GM23338 (cell line): Measurements from ENCODE around the gene RFXANK. TPM values are rescaled to one million over a fixed set of nuclear protein-coding genes. Genes with fewer than 3 reads are reported as not detected.

Experiments
- ATAC-seq: fragments of 200-7000 bp; cut with Tn5 transposase; 3 replicates; pipeline ENCODE4 v1.9.1; 2020
- DNase-seq: peaks from one replicate; pipeline ENCODE4 v3.0.0-alpha.2; 2015; ENCODE audit warnings: low spot score
- H2AFZ ChIP-seq: fragments of 200-600 bp; sonication (generic); 2 replicates; pipeline ENCODE4 v1.8.0; 2016; ENCODE audit warnings: antibody characterized with exemption, mild to moderate bottlenecking, moderate library complexity
- H3F3A ChIP-seq: fragments of 200-600 bp; sonication (generic); replicated peaks from 2 replicates; pipeline ENCODE4 v1.8.0; 2017; ENCODE audit warnings: antibody characterized with exemption, mixed run types, low read depth
- H3K27ac ChIP-seq: fragments of 200-600 bp; sonication (generic); 2 replicates; pipeline ENCODE4 v1.6.1; 2016; ENCODE audit warnings: low read depth
- H3K27me3 ChIP-seq: fragments of 200-600 bp; sonication (generic); 2 replicates; pipeline ENCODE4 v1.8.0; 2016; ENCODE audit warnings: mild to moderate bottlenecking, mixed run types, moderate library complexity; ENCODE audit not compliant: insufficient read depth
- H3K36me3 ChIP-seq: fragments of 200-600 bp; sonication (generic); 2 replicates; pipeline ENCODE4 v1.8.0; 2016; ENCODE audit warnings: mild to moderate bottlenecking; ENCODE audit not compliant: insufficient read depth
- H3K4me1 ChIP-seq: fragments of 200-600 bp; sonication (generic); 2 replicates; pipeline ENCODE4 v1.8.0; 2016; ENCODE audit warnings: mild to moderate bottlenecking, moderate library complexity; ENCODE audit not compliant: insufficient read depth
- H3K4me2 ChIP-seq: fragments of 200-600 bp; sonication (generic); 2 replicates; pipeline ENCODE4 v1.7.1; 2017; ENCODE audit warnings: mixed run types
- H3K4me3 ChIP-seq: fragments of 200-600 bp; sonication (generic); 2 replicates; pipeline ENCODE4 v1.6.1; 2016; ENCODE audit warnings: mixed run types
- H3K79me2 ChIP-seq: fragments of 200-600 bp; sonication (generic); replicated peaks from 2 replicates; pipeline ENCODE4 v1.8.0; 2017; ENCODE audit warnings: mild to moderate bottlenecking; ENCODE audit not compliant: insufficient read depth
- H3K9me2 ChIP-seq: fragments of 200-600 bp; sonication (generic); 2 replicates; pipeline ENCODE4 v1.8.0; 2017; ENCODE audit not compliant: insufficient read depth
- H4K20me1 ChIP-seq: fragments of 200-600 bp; sonication (generic); replicated peaks from 2 replicates; pipeline ENCODE4 v1.8.0; 2017; ENCODE audit warnings: mild to moderate bottlenecking; ENCODE audit not compliant: insufficient read depth
- H3K27ac Mint-ChIP-seq: 2 replicates; pipeline ENCODE4 v1.8.0; 2020; ENCODE audit warnings: inconsistent platforms, mild to moderate bottlenecking, moderate library complexity, mixed read lengths
- H3K27me3 Mint-ChIP-seq: 3 replicates; pipeline ENCODE4 v1.8.0; 2022; ENCODE audit warnings: low read depth, mild to moderate bottlenecking, moderate library complexity, mixed read lengths, inconsistent platforms; ENCODE audit not compliant: insufficient read depth, poor library complexity
- H3K36me3 Mint-ChIP-seq: 3 replicates; pipeline ENCODE4 v1.8.0; 2021; ENCODE audit warnings: low read depth, mild to moderate bottlenecking, inconsistent platforms, moderate library complexity, mixed read lengths
- H3K4me1 Mint-ChIP-seq: 3 replicates; pipeline ENCODE4 v1.8.0; 2020; ENCODE audit warnings: mild to moderate bottlenecking, inconsistent platforms, mixed read lengths
- H3K4me3 Mint-ChIP-seq: 3 replicates; pipeline ENCODE4 v1.8.0; 2021; ENCODE audit warnings: moderate library complexity, mild to moderate bottlenecking, inconsistent platforms, mixed read lengths
- H3K9me3 Mint-ChIP-seq: 3 replicates; pipeline ENCODE4 v1.8.0; 2020; ENCODE audit warnings: moderate library complexity, mild to moderate bottlenecking, inconsistent platforms, mixed read lengths
- CREB1 ChIP-seq: fragments of 250-450 bp; sonication (Bioruptor Pico); IDR thresholded peaks from 2 replicates; pipeline ENCODE4 v1.5.0; 2020; ENCODE audit warnings: low read depth, mild to moderate bottlenecking, moderate library complexity
- EZH2 ChIP-seq: fragments of 200-600 bp; sonication (generic); IDR thresholded peaks from one replicate; pipeline ENCODE4 v1.8.0; 2017; ENCODE audit warnings: antibody characterized with exemption, mild to moderate bottlenecking, low read depth; ENCODE audit not compliant: unreplicated experiment
- POLR2AphosphoS5 ChIP-seq: IDR thresholded peaks from 2 replicates; pipeline ENCODE4 v1.6.1; 2016; ENCODE audit warnings: antibody characterized with exemption, low read depth
- polyA plus RNA-seq: library from polyadenylated mRNA; unstranded; fragments of >200 nt; fragmentation: Nextera tagmentation; extraction: Ambion mirVana; gene quantifications from 2 replicates; pipeline ENCODE4 v1.2.1, GENCODE V29; 2016
- small RNA-seq: library from RNA; depleted of rRNA; stranded (forward); fragments of <200 nt; gene quantifications from one replicate; pipeline ENCODE3, GENCODE V24; 2014; ENCODE audit warnings: low replicate concordance
- total RNA-seq: library from RNA; depleted of rRNA; stranded (reverse); fragments of >200 nt; shearing (Covaris generic); gene quantifications from 2 replicates; pipeline ENCODE4 v1.2.3, GENCODE V29; 2014; rRNA removed

The RFXANK gene
- total and polyA plus RNA-seq, 2 experiments from 2014 or later = 54.3 to 124 TPM

DNA sequence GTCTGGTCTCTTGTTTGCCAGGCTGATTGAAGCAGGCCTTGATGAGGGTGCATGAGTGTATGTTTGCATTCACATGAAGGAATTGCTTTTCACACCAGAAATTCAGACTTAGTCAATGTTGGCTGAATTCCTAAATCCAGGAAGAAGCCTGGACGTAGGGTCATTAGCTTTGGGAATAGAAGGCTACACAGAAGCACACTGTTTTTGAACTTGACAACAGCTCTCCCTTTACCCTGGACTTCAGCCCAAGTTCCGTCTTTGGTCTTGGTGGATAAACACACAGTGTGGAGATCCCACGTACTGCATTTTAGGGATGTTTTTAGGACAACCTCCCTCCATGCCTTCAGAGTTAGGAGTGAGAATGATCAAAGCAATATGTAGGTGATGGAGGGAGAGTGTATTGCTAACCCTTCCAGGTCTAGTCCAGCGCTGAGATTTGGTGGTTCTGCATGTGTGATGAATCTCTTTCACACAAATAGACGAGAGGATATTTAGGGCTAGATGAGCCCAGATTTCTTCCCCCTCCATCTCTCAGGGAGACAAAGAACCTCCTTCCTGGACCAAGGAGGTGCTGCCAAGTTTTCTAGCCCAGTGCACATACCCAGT, 58.2 kb downstream of the RFXANK start:
- Mint-ChIP-seq H3K4me3 (no peak overlapping the region), H3K9me3 (no peaks in the 10 kb centered on the region; the same call in 1 of the 3 replicates), H3K36me3 (no peaks in the 10 kb centered on the region), H3K27me3 (peaks cover 17% of the 10 kb centered on the region), H3K27ac (no peak overlapping the region), H3K4me1 (no peaks in the 10 kb centered on the region)
- TF ChIP-seq EZH2 (no peak), POLR2AphosphoS5 (no peak), CREB1 (no peak)
- Histone ChIP-seq H3K79me2 (no peaks in the 10 kb centered on the region), H3K4me1 (no peaks in the 10 kb centered on the region), H3K4me2 (no peak overlapping the region), H3K36me3 (no peaks in the 10 kb centered on the region), H4K20me1 (no peaks in the 10 kb centered on the region; the same call in 1 of the 2 replicates), H3K4me3 (no peak overlapping the region), H3K27ac (no peak overlapping the region), H3K9me2 (no peaks in the 10 kb centered on the region), H3F3A (no peaks in the 10 kb centered on the region), H2AFZ (no peak overlapping the region), H3K27me3 (peaks cover 27% of the 10 kb centered on the region; the same call in 1 of the 2 replicates)
- no peak for DNase-seq
- ATAC-seq = no peak

Small RNAs within 50 kb of the gene (small RNA-seq; reads per million reads assigned to genes)
- not detected for gene RNU6-1028P

Other genes with a start within 250 kb of the RFXANK start
- gene SUGP2, start 158.7 kb upstream of the RFXANK start, total RNA-seq = 86.5 and 102 TPM in 2 replicates
- gene SUGP2, start 158.7 kb upstream of the RFXANK start, polyA plus RNA-seq = 99.3 and 109 TPM in 2 replicates
- gene ARMC6, start 158.7 kb upstream of the RFXANK start, total RNA-seq = 95.1 and 112 TPM in 2 replicates
- 40.9 and 45.0 TPM in 2 replicates for gene ARMC6, start 158.7 kb upstream of the RFXANK start, polyA plus RNA-seq
- gene SLC25A42, start 128.3 kb upstream of the RFXANK start, total RNA-seq = 5.7 and 7.3 TPM in 2 replicates
- gene SLC25A42, start 128.3 kb upstream of the RFXANK start, polyA plus RNA-seq = 7.3 and 7.6 TPM in 2 replicates
- 59.3 and 59.5 TPM in 2 replicates for gene TMEM161A, start 53.8 kb upstream of the RFXANK start, total RNA-seq
- 38.0 and 38.9 TPM in 2 replicates for gene TMEM161A, start 53.8 kb upstream of the RFXANK start, polyA plus RNA-seq
- gene MEF2B, start 22.0 kb upstream of the RFXANK start, total RNA-seq = 3.0 and 8.3 TPM in 2 replicates
- 7.4 and 8.1 TPM in 2 replicates for gene MEF2B, start 22.0 kb upstream of the RFXANK start, polyA plus RNA-seq
- 16.4 and 18.8 TPM in 2 replicates for gene BORCS8, start 106 bp upstream of the RFXANK start, total RNA-seq
- gene BORCS8, start 106 bp upstream of the RFXANK start, polyA plus RNA-seq = 13.8 and 15.1 TPM in 2 replicates
- 14.4 and 14.6 TPM in 2 replicates for gene NR2C2AP, start 11.2 kb downstream of the RFXANK start, total RNA-seq
- 25.7 and 27.6 TPM in 2 replicates for gene NR2C2AP, start 11.2 kb downstream of the RFXANK start, polyA plus RNA-seq
- gene NCAN, start 19.7 kb downstream of the RFXANK start, total RNA-seq = 8.0 and 9.4 TPM in 2 replicates
- gene NCAN, start 19.7 kb downstream of the RFXANK start, polyA plus RNA-seq = 1.8 and 2.2 TPM in 2 replicates
- 2.6 and 3.9 TPM in 2 replicates for gene TM6SF2, start 81.0 kb downstream of the RFXANK start, total RNA-seq
- gene TM6SF2, start 81.0 kb downstream of the RFXANK start, polyA plus RNA-seq = 4.2 and 4.4 TPM in 2 replicates
- 31.0 and 38.6 TPM in 2 replicates for gene SUGP1, start 128.3 kb downstream of the RFXANK start, total RNA-seq
- 61.6 and 63.2 TPM in 2 replicates for gene SUGP1, start 128.3 kb downstream of the RFXANK start, polyA plus RNA-seq
- gene MAU2, start 128.6 kb downstream of the RFXANK start, total RNA-seq = 36.0 and 62.2 TPM in 2 replicates
- gene MAU2, start 128.6 kb downstream of the RFXANK start, polyA plus RNA-seq = 18.9 and 20.5 TPM in 2 replicates
- 123 and 151 TPM in 2 replicates for gene GATAD2A, start 213.4 kb downstream of the RFXANK start, total RNA-seq
- gene GATAD2A, start 213.4 kb downstream of the RFXANK start, polyA plus RNA-seq = 40.0 and 49.2 TPM in 2 replicates